GM19035 (cell line): ENCODE data around the gene IQCC.
A peak's percentile ranks its signal among the peaks of the same experiment; 100 is the strongest.

Source experiments
- ATAC-seq: cut with Tn5 transposase; IDR thresholded peaks from one replicate; pipeline ENCODE4 v1.9.1; 2021; ENCODE audit not compliant: unreplicated experiment

IQCC gene

DNA sequence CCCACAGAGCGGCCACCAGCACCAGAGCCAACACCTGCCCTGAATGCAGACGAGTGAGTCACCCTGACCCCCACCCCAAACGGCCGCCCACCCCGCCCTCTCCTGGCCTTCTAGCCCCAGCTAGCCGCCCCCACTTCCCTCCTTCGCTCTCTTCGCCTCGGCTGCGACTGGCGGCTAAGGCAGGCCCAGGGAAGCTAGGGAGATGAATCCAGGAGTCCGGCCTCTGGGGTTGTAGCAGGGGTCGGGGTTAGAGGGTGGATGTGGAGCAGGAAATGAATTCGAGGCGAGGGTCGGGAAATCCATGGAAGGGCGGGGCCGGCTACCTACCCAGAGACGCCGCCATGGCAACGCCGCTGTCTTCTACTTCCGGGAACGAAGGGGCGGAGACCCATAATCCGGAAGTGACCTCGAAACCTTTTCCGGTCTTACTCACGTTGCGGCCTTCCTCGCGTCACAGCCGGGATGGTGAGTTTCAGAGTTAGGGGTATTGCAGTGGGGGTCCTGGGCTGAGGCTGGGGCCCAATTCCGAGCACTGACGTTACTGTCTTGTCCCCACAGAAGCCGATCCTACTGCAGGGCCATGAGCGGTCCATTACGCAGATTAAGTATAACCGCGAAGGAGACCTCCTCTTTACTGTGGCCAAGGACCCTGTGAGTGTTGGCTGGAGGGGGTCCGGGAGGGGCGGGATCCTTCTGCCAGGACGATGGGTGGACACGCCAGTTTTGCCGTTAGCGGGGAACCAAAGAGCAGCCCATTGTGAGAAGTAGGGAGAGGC is 16.7 kb downstream of the IQCC start, which contains the start of the genes EIF3I and TMEM234:
Gene EIF3I (plus strand): TSS at position 428 of the 776 bp plus-strand sequence. CDS start 35 bp downstream, at position 463.
Gene TMEM234 (minus strand): TSS at position 374 of the 776 bp plus-strand sequence. CDS start 31 bp downstream, at position 343.
- ATAC-seq = peak; percentile 93

GRCh38 chr1:32223683-32224082 is 18.2 kb downstream of the IQCC start:
- no peak for ATAC-seq

GRCh38 chr1:32224285-32224684 is 18.8 kb downstream of the IQCC start:
- ATAC-seq = no peak

- ATAC-seq = no peak
Observed at GRCh38 chr1:32228771-32229170, 23.3 kb downstream of the IQCC start.

- no peak for ATAC-seq
Observed at GRCh38 chr1:32231843-32232432, 26.5 kb downstream of the IQCC start.

DNA sequence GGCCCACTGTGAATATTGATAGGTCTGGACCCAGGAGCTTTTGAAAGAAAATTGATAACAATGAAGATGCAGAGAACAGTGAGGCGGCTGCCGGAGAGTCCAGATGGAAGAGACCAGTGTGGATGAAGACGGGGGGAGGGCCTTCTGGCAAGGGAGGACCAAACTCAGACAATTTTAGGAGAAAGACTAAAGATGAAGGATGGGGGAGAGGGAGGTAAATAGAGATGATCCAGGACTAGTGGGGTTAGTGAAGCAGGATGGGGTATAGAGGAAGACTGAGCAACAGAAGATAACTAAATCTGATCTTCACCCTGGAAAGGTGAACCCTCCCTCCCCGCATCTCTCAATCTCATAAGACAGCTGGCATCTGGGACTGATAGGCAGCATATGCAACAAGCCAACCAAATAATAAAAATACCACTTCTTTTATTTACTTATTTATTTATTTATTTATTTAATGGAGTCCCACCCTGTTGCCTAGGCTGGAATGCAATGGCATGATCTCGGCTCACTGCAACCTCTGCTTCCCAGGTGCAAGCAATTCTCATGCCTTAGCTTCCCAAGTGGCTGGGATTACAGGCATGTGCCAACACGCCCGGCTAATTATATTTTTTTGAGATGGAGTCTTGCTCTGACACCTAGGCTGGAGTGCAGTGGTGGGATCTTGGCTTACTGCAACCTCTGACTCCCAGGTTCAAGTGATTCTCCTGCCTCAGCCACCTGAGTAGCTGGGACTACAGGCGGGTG is 27.3 kb downstream of the IQCC start:
- no peak for ATAC-seq

GRCh38 chr1:32234792-32235191 is 29.3 kb downstream of the IQCC start:
- no peak for ATAC-seq

DNA sequence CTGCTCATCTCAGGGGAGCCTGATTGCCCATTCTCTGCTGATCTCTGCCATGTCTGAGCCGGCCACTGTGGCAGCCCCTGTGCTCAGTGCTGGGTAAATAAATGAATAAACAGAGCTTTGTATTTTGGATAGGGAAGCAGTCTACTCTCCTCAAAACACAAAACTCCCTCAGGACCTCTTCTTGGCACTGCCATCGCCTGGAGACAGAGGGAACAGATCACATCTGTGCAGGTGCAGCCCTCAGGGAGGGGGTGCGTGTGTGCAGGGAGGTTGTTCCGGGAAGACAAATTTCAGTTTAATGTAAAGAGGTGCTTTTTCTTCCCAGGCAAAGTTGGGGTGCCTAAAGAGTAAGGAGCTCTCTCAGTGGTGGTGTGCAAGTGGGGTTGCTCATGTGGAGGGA is 33.9 kb downstream of the IQCC start:
- no peak for ATAC-seq

DNA sequence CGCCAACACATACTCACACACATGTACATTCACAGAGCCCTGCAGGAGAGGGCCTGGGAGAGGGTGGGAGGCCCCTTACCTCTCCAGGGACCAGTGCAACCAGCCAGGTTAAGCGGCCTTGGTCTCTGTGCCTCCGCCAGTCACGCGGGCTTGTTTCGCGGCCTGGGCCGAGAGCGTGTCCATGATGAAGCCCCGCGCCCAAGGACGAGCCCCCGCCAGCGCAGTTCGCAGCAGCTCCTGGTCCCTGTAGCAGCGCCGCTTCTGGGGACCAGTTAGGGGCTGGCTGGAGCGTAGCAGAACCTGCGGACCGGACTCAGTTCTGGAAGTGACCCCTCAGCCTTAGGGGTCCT is 34.3 kb downstream of the IQCC start:
- ATAC-seq = no peak

- no peak for ATAC-seq
Observed at GRCh38 chr1:32240140-32240951, 34.9 kb downstream of the IQCC start.

DNA sequence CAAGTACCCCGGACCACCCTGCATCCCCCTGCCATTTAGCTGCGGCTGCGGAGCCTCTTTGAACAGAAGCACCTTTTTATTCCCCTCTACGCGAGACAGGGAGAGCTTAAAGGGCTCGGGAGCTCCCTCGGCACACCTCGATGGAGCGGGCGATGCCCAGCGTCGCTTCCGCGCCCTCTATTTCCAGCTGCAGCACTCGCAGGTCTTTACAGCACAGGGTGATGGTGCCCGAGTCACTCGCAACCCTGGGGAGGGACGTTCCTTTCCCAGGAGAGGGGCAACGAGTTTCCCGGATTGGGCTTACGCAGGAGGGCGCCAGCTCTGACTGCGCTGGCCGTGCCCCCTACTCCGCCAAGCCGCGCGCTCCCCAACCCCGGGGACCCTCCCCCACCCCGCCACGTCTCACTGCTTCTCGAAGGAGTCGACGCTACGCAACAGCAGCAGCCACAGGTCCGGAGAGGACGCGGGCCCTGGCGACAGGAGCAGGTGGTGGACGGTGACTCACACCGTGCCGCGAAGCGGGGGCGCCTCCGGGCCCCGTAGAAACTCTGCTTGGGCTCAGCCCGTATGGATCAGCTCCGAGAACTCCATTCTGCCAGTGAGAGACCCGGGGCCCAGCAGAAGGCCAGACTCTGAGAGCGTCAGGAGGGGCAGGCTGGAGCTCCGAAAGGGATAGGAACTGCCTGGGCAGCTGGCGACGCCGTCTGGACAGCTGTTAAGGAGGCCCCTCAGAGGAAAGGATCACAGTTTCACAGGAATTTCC is 35.7 kb downstream of the IQCC start:
- ATAC-seq = no peak

DNA sequence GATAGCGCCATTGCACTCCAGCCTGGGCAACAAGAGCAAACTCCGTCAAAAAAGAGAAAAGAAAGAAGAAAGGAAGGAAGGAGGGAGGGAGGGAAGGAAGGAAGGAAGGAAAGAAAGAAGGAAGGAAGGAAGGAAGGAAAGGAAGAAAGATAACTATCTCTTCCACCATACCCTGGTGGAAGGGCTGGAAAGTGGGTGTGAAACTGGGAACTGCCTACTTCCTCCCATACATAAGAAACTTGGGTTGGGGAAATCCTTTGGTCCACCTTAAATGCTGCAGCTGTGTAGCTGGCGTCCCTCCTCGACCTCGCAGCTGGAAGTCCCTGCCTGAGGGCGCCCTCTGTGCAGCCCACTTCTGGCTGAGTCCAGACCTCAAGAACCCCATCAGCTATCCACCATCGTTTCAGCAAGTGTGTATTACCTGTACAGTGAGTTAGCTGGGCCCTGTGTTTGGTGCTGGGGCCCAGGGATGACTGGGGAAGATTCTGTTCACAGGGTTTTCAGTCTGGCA is 36.9 kb downstream of the IQCC start:
- ATAC-seq = no peak

DNA sequence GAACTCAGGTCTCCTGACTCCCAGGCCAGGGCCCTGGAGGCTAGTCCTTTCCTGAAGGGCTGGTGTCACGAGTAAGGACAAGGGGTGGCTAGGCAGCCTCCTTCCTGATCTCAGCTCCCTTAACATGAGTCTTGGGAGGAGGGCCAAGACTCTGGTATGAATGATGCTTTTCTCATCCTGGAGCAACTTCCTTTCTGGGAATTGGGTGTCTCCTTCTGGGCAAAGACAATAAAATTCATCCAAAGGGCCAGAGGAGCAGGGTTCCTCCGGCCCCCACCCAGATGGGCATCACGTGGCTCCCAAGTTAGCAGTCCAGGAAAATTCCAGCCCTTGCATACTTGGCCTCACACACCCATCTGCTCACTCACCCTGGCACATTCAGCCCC is 41.4 kb downstream of the IQCC start, which contains the start of gene FAM167B:
Gene FAM167B (plus strand): TSS at position 335 of the 386 bp plus-strand sequence. CDS start 200 bp downstream, outside the sequence.
- ATAC-seq = no peak

DNA sequence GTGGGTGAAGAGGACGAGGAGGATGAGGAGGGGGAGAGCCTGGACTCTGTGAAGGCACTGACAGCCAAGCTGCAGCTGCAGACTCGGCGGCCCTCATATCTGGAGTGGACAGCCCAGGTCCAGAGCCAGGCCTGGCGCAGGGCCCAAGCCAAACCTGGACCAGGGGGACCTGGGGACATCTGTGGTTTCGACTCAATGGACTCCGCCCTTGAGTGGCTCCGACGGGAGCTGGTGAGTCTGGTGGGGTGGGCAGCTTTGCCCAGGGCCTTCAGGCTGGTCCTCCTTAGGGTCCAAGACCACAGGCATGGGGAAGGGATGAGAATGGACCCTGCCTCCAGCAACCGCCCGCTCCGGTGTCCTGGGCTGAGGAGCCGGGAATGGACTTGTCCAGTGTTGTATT is 42.0 kb downstream of the IQCC start:
- no peak for ATAC-seq

GRCh38 chr1:32247983-32248889 is 42.8 kb downstream of the IQCC start:
- ATAC-seq = no peak

- ATAC-seq = peak; percentile 64
Observed at GRCh38 chr1:32249831-32250525, 44.5 kb downstream of the IQCC start.

- ATAC-seq = no peak
Observed at GRCh38 chr1:32250893-32251716, 45.6 kb downstream of the IQCC start, which contains the start of gene LCK. TSS of gene LCK (plus strand) at chr1:32251265. CDS start at chr1:32274330, 23,065 bp downstream.
